ENCODE results near the gene MPRIP. TPM values are rescaled to one million over a fixed set of nuclear protein-coding genes. Genes with fewer than 3 reads are reported as not detected.

MPRIP gene
- total and polyA plus RNA-seq, 7 donors, result 43.2 to 113 (median 77.4) TPM

GRCh38 chr17:17137731-17138585, 95.7 kb downstream of the MPRIP start:
- H3K4me1 ChIP-seq, result peaks cover 0 to 18% (median 9%) of the 10 kb centered on the region in 4 donors
- DNase-seq, result no peak
- WGBS, 2 donors, result 91 to 94% methylated on average over 30 of the region's 30 CpGs

GRCh38 chr17:17139972-17140589, 97.8 kb downstream of the MPRIP start:
- Histone ChIP-seq H3K27me3 (no peaks in the 10 kb centered on the region), H3K4me3 (no peak overlapping the region), H3K27ac (no peak overlapping the region), H3K9me3 (no peaks in the 10 kb centered on the region), H3K36me3 (peaks cover 25 to 90% (median 52%) of the 10 kb centered on the region in 4 donors), H3K4me1 (peaks cover 0 to 13% (median 9%) of the 10 kb centered on the region in 4 donors)
- intact Hi-C loops (cut with DNase I), result loop anchor here (10.0 kb wide), 1 partner anchor 165 kb away; the partner anchor contains the start of gene NT5M
- no peak for DNase-seq
- WGBS, 2 donors, result 62 to 63% methylated on average over 7 of the region's 7 CpGs
- no peak for TF ChIP-seq POLR2AphosphoS5 (IDR thresholded peaks at IDR 0.05)
- no peak for TF ChIP-seq CTCF (IDR thresholded peaks at IDR 0.05)
- no peak for TF ChIP-seq POLR2A (IDR thresholded peaks at IDR 0.05)
- TF ChIP-seq EP300 (IDR thresholded peaks at IDR 0.05), result no peak

More at GRCh38 chr17:17137731-17138585, 95.7 kb downstream of the MPRIP start:
- Histone ChIP-seq H3K4me3 (no peak overlapping the region), H3K36me3 (peaks cover 16 to 90% (median 46%) of the 10 kb centered on the region in 4 donors), H3K27me3 (no peaks in the 10 kb centered on the region), H3K9me3 (no peaks in the 10 kb centered on the region), H3K27ac (no peak overlapping the region)
- intact Hi-C loops (cut with DNase I), result no loop called here
- TF ChIP-seq EP300 (IDR thresholded peaks at IDR 0.05), result no peak
- TF ChIP-seq CTCF (IDR thresholded peaks at IDR 0.05), result no peak
- no peak for TF ChIP-seq POLR2A (IDR thresholded peaks at IDR 0.05)
- no peak for TF ChIP-seq POLR2AphosphoS5 (IDR thresholded peaks at IDR 0.05)

- peaks cover 27 to 92% (median 51%) of the 10 kb centered on the region in 4 donors for H3K36me3 ChIP-seq
Observed at GRCh38 chr17:17140590-17140980, 98.3 kb downstream of the MPRIP start.

GRCh38 chr17:17141279-17141678, 99.0 kb downstream of the MPRIP start:
- H3K36me3 ChIP-seq, result peaks cover 34 to 92% (median 52%) of the 10 kb centered on the region in 4 donors

More at GRCh38 chr17:17140590-17140980, 98.3 kb downstream of the MPRIP start:
- no peak for DNase-seq
- Histone ChIP-seq H3K4me1 (peaks cover 0 to 13% (median 9%) of the 10 kb centered on the region in 4 donors), H3K27ac (no peak overlapping the region), H3K27me3 (no peaks in the 10 kb centered on the region), H3K4me3 (no peak overlapping the region), H3K9me3 (no peaks in the 10 kb centered on the region)
- intact Hi-C loops (cut with DNase I), result loop anchor here (10.0 kb wide), 1 partner anchor 164 kb away; the partner anchor contains the start of gene NT5M
- whole genome bisulfite sequencing, 2 donors, result 91 to 93% methylated on average over 5 of the region's 5 CpGs
- TF ChIP-seq CTCF (IDR thresholded peaks at IDR 0.05) (no peak), POLR2A (IDR thresholded peaks at IDR 0.05) (no peak), EP300 (IDR thresholded peaks at IDR 0.05) (no peak), POLR2AphosphoS5 (IDR thresholded peaks at IDR 0.05) (no peak)

More at GRCh38 chr17:17141279-17141678, 99.0 kb downstream of the MPRIP start:
- intact Hi-C loops (cut with DNase I), result loop anchor here (10.0 kb wide), 1 partner anchor 164 kb away; the partner anchor contains the start of gene NT5M
- Histone ChIP-seq H3K27ac (peak overlapping the region in 1 of 4 donors; percentile 61), H3K4me1 (peaks cover 0 to 13% (median 9%) of the 10 kb centered on the region in 4 donors), H3K27me3 (no peaks in the 10 kb centered on the region), H3K9me3 (no peaks in the 10 kb centered on the region), H3K4me3 (no peak overlapping the region)
- WGBS, 2 donors, result 88 to 92% methylated on average over 12 of the region's 12 CpGs
- TF ChIP-seq EP300 (IDR thresholded peaks at IDR 0.05) (no peak), POLR2A (IDR thresholded peaks at IDR 0.05) (no peak), CTCF (IDR thresholded peaks at IDR 0.05) (no peak), POLR2AphosphoS5 (IDR thresholded peaks at IDR 0.05) (no peak)
- DNase-seq, result no peak

All from sigmoid colon (tissue), 7 donors.